GM21619 (cell line): ENCODE measurements around the gene RSPO3.
"Not testable (repeated sequence)": the region's sequence is repeated elsewhere in the genome, so short reads cannot be mapped to it uniquely, and the experiment has no call there.

Experiments
- ATAC-seq: cut with Tn5 transposase; IDR thresholded peaks from one replicate; pipeline ENCODE4 v1.9.1; 2021; ENCODE audit not compliant: unreplicated experiment

Gene RSPO3

GRCh38 chr6:127200114-127200513, 81.6 kb downstream of the RSPO3 start:
- ATAC-seq: no peak

DNA sequence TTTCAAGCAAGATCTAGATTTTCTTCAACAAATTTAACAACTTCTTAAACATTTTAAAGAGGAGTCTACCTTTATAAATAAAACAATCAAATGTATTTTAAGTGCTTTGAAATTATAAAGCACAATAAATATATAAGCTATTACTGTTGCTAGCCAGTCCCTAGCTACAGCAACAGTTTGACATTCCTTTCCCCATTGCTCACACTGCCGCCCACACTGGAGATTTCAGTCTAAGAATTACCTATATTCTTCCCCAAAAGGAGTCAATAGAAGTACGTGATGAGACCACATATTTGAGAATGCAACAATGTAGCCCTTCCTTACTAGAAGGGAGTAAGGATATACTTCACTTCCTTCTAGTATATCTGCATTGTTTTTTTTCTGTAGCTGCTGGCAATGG, 82.8 kb downstream of the RSPO3 start:
- no peak for ATAC-seq

DNA sequence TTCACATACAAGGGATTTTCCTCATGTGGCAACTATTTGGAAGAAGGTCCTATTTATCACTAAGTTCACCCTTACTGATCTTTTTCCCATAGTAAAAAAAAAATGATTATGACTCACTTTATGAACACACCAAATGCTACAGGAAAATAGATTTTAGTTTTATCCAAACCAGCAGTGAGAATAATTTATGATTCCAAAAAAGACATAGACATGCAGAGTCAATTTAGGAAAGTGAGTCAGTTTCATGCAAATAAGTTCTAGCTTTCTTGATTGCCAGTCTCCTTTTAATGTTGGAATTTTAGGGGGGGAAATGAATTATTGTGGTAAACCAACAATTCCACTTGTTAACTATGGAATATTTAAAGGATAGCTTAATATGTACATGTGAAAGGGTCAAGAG, 84.2 kb downstream of the RSPO3 start:
- ATAC-seq: no peak

GRCh38 chr6:127204281-127204680, 85.8 kb downstream of the RSPO3 start:
- no peak for ATAC-seq

DNA sequence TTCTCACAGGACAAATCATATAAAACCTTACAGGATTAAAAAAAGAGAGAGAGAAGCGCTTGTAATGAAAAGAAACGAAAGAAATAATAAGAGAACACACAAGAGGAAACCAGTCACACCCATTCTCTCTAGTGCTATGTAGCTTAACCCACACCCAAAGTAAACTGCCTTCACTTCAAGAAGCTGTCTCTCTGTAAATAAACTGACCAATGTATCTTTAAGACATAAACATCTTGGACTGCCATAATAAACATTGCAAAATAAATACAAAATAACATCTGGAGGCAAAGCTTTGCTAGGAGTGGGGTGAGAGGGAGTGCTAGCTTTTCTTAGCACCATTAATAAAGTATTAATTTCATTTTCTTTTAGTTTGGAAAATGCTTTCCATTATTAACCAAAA, 86.6 kb downstream of the RSPO3 start:
- no peak for ATAC-seq

GRCh38 chr6:127206531-127207095, 88.1 kb downstream of the RSPO3 start:
- ATAC-seq: no peak

DNA sequence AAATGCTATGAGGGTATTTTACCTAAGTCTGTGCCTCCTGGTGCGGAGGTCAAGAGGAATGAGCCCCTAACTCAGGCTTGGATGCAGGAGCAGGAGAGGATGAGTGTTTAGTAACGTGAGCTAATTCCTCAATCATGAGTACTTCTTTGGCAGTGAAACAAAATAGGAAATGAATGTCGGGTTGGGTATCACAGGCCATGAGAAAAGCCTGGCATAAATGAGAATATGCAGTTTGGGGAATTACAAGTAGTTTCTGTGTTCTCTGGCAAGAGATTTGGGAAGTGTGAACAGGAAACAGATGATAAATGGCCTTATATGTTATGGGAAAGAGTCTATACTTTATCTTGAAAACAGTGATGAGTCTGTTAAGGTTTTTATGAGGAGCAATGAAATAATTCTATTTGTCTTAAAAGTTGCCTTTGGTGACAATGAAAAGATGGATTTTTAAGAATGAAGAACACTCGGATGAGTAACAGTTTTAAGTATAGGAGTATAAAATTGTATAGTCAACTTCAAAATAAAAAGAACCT, 89.2 kb downstream of the RSPO3 start:
- ATAC-seq: no peak

DNA sequence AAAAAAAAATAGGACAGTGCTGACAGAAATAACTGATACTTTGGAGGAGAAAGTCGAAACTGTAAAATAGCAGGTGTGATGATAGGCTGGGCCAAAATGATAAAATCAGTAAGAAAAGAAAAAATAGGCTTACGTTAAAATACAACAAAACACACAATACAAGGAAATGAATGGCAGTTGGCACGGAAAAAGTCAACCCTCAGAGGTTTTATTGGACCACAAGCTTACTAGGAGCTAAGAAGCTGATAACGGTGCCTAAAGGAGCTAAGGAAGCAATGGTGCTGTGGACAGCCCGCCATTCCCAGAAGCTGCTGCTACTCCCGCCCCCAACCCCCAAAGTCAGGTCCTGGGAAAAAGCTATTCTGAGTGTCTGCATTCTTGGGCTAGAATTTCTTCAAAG, 92.3 kb downstream of the RSPO3 start:
- ATAC-seq: no peak

- no peak for ATAC-seq
Measured at GRCh38 chr6:127212376-127212775, 93.9 kb downstream of the RSPO3 start.

DNA sequence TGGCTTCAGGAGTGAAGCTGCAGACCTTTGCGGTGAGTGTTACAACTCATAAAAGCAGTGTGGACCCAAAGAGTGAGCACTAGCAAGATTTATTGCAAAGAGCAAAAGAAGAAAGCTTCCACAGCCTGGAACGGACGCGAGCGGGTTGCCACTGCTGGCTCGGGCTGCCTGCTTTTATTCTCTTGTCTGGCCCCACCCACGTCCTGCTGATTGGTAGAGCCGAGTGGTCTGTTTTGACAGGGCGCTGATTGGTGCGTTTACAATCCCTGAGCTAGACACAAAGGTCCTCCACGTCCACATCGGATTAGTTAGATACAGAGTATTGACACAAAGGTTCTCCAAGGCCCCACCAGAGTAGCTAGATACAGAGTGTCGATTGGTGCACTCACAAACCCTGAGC, 95.6 kb downstream of the RSPO3 start:
- not testable (repeated sequence) for ATAC-seq

GRCh38 chr6:127214531-127214930, 96.1 kb downstream of the RSPO3 start:
- ATAC-seq: not testable (repeated sequence)

DNA sequence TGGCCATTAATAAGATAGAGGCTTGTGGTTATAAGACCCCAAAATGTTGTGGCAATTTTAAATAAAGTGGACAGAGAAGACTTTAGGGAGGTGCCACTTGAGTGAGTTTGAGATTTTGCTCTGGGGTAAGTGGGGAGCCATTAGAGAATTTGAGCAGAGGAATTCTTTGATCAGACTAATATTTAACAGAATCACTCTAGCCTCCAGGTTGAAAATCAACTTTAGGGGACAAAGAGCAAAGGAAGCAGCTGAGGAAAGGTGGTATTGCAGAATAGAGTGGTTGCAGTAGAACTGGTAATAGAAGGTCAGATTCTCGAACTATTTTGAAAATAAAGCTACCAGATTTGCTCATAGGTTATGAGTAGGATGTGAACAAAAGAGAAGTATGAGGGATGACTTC, 97.5 kb downstream of the RSPO3 start:
- no peak for ATAC-seq

GRCh38 chr6:127216810-127217789, 98.6 kb downstream of the RSPO3 start:
- no peak for ATAC-seq

- ATAC-seq: no peak
Measured at GRCh38 chr6:127219869-127220268, 101.4 kb downstream of the RSPO3 start.

- no peak for ATAC-seq
Measured at GRCh38 chr6:127221201-127221600, 102.7 kb downstream of the RSPO3 start.

DNA sequence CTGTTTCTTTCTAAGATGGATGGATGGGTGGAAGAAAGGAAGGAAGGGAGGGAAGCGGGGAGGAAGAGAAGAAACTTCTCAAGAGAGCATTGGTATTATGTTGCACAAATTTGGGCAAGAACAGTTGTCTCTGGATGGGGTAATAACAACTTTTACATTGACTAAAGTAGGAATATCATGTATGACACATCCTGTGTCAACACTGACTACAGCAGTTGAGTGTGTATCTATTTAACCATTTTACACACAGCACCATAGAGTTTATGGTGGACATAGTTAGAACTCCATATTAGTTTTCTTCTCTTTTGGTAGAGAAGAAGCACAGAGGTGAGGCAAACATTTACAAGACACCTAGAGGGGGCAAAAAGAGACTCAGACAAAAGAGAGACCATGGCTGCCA, 103.9 kb downstream of the RSPO3 start:
- ATAC-seq: no peak

GRCh38 chr6:127225497-127225896, 107.0 kb downstream of the RSPO3 start:
- ATAC-seq: no peak

DNA sequence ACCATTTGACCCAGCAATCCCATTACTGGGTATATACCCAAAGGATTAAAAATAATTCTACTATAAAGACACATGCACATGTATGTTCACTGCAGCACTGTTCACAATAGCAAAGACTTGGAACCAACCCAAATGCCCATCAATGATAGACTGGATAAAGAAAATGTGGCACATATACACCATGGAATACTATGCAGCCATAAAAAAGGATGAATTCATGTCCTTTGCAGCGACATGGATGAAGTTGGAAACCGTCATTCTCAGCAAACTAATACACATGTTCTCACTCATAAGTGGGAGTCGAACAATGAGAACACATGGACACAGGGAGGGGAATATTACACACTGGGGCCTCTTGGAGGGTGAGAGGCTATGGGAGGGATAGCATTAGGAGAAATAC, 115.3 kb downstream of the RSPO3 start:
- ATAC-seq: not testable (repeated sequence)

GRCh38 chr6:127243501-127243900, 125.0 kb downstream of the RSPO3 start:
- ATAC-seq: no peak
